Measurements from ENCODE around the gene CASKIN1. TPM values are rescaled to one million over a fixed set of nuclear protein-coding genes. Genes with fewer than 3 reads are reported as not detected.

The CASKIN1 gene
- total RNA-seq, 1 experiment from 2014 or later, result 7.9 TPM

DNA sequence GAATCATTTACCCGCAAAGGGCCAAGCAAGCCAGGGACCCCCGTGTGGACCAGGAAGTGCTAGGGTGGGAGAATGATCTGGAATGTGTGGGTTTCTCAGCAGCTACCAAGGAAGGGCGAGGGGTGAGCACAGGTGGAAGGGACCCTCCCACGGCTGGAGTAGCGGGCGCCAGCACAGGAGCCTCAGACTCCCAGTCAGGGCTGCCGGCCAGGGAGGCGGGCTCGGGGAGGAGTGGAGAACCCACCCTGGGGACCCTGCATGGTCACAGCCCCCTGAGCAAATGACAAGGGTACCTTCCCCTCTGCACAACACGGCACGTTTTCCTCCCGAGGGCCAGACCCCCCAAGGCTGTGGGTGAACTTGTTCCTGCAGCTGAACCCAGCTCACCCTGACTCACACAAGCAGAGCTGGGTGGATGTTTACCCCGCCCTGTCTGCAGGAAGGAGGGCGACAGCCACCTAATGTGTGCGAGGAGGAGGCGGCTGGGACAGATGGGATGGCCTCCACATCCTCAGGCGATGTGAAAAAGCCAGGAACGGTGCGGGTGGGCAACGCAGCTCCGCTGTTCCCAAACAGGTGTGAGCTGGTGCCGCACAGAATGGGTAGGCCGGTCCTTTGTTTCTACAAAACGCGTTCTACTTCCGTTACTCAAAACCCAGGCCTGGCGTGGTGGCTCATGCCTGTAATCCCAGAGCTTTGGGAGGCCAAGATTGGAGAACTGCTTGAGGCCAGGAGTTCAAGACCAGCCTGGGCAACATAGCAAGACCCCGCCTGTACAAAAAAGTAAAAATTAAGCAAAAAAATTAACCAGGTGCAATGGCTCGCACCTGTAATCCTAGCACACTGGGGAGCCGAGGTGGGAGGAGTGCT lies 48.8 kb upstream of the CASKIN1 start:
- Histone ChIP-seq H3K23ac (ENCODE audit: insufficient read length, low read depth, low read length) (no peak overlapping the region), H3K9me3 (ENCODE audit: control insufficient read depth, low read depth, low read length) (no peaks in the 10 kb centered on the region), H4K5ac (ENCODE audit: insufficient read length, low read depth, low read length) (no peak overlapping the region), H2BK15ac (ENCODE audit: low read depth, low read length) (no peak overlapping the region), H3K14ac (ENCODE audit: insufficient read depth, low read length) (no peak overlapping the region), H4K91ac (ENCODE audit: insufficient read length, low read depth, low read length) (no peak overlapping the region), H4K20me1 (ENCODE audit: control insufficient read depth, insufficient read depth, insufficient read length) (no peaks in the 10 kb centered on the region), H2BK120ac (ENCODE audit: low read depth, low read length, poor library complexity, severe bottlenecking) (no peak overlapping the region), H2BK12ac (ENCODE audit: insufficient read length, low read depth, low read length) (no peak overlapping the region), H3K4ac (ENCODE audit: low read depth, low read length) (no peak overlapping the region), H3K56ac (ENCODE audit: insufficient read length, low read depth, low read length) (no peak overlapping the region), H3T11ph (ENCODE audit: low read length) (no peak overlapping the region), H3K23me2 (ENCODE audit: insufficient read length, low read depth, low read length, poor library complexity, severe bottlenecking) (peaks cover under 1% of the 10 kb centered on the region), H3K79me2 (ENCODE audit: insufficient read depth, low read length) (no peaks in the 10 kb centered on the region; the same call in 1 of the 2 replicates), H3K27me3 (ENCODE audit: insufficient read depth, low read length) (no peaks in the 10 kb centered on the region), H3K27ac (ENCODE audit: insufficient read length, low read depth, low read length) (no peak overlapping the region), H2BK20ac (ENCODE audit: low read depth, low read length, poor library complexity, severe bottlenecking) (no peak overlapping the region), H3K79me1 (ENCODE audit: insufficient read depth, low read depth, low read length, poor library complexity, severe bottlenecking) (no peaks in the 10 kb centered on the region), H4K8ac (replicated peaks; ENCODE audit: insufficient read length, low read depth, low read length) (no peak overlapping the region), H2BK5ac (ENCODE audit: insufficient read length, low read length) (no peak overlapping the region), H3K4me1 (ENCODE audit: insufficient read depth, low read length) (no peaks in the 10 kb centered on the region), H3K4me2 (ENCODE audit: insufficient read depth, insufficient read length, low read length) (no peak overlapping the region), H2AK5ac (ENCODE audit: insufficient read length, low read length) (no peak overlapping the region), H2AFZ (ENCODE audit: low read length) (no peak overlapping the region), H3K9ac (ENCODE audit: extremely low read depth, insufficient read length, low read length) (no peak overlapping the region), H3K18ac (ENCODE audit: insufficient read length, low read depth, low read length) (no peak overlapping the region)
- WGBS (ENCODE audit: extremely low coverage, insufficient read length, low lambda C conversion rate), result no CpG with 5 or more reads among the region's 30 CpGs
- Mint-ChIP-seq H3K27ac (no peak overlapping the region), H3K4me1 (no peaks in the 10 kb centered on the region; a peak in 1 of 4 replicates), H3K9me3 (no peaks in the 10 kb centered on the region; a peak in 1 of 5 replicates), H3K36me3 (ENCODE audit: insufficient read depth in 1 of 3, low read depth in 3 of 3) (peaks cover 18 to 73% (median 53%) of the 10 kb centered on the region in 3 experiments; a peak in 6 of 7 replicates), H3K4me3 (no peak overlapping the region; a peak in 1 of 5 replicates), H3K27me3 (ENCODE audit: low read depth) (no peaks in the 10 kb centered on the region)
- DNase-seq, result no peak
- TF ChIP-seq, protein P1, sequence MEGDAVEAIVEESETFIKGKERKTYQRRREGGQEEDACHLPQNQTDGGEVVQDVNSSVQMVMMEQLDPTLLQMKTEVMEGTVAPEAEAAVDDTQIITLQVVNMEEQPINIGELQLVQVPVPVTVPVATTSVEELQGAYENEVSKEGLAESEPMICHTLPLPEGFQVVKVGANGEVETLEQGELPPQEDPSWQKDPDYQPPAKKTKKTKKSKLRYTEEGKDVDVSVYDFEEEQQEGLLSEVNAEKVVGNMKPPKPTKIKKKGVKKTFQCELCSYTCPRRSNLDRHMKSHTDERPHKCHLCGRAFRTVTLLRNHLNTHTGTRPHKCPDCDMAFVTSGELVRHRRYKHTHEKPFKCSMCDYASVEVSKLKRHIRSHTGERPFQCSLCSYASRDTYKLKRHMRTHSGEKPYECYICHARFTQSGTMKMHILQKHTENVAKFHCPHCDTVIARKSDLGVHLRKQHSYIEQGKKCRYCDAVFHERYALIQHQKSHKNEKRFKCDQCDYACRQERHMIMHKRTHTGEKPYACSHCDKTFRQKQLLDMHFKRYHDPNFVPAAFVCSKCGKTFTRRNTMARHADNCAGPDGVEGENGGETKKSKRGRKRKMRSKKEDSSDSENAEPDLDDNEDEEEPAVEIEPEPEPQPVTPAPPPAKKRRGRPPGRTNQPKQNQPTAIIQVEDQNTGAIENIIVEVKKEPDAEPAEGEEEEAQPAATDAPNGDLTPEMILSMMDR (conservative IDR thresholded peaks at IDR 0.05), result no peak

Data from H9 (cell line).